HUDEP-2 (cell line): Measurements from ENCODE around the gene PDE1C.

Source experiments
- DNase-seq, 76 experiments: peaks; one replicate each; lab custom pipeline; 2025; ENCODE audit not compliant: unreplicated experiment in 76 of 76; lab: John Stamatoyannopoulos, UW

Gene PDE1C

GRCh38 chr7:31953432-31953831 is 116.8 kb downstream of the PDE1C start:
- DNase-seq: no peak

GRCh38 chr7:31950091-31950755 is 120.0 kb downstream of the PDE1C start:
- DNase-seq: peak in 2 of 76 experiments; percentile 7 to 10

- no peak for DNase-seq
Observed at GRCh38 chr7:31948029-31948428, 122.2 kb downstream of the PDE1C start.

GRCh38 chr7:31940167-31940566 is 130.0 kb downstream of the PDE1C start:
- DNase-seq: no peak

- DNase-seq: no peak
Observed at GRCh38 chr7:31939076-31939475, 131.1 kb downstream of the PDE1C start.

- no peak for DNase-seq
Observed at GRCh38 chr7:31938650-31939049, 131.6 kb downstream of the PDE1C start.

- no peak for DNase-seq
Observed at GRCh38 chr7:31937982-31938381, 132.2 kb downstream of the PDE1C start.

GRCh38 chr7:31935124-31936054 is 134.8 kb downstream of the PDE1C start:
- DNase-seq: no peak

- no peak for DNase-seq
Observed at GRCh38 chr7:31934551-31934950, 135.7 kb downstream of the PDE1C start.

GRCh38 chr7:31933481-31933880 is 136.7 kb downstream of the PDE1C start:
- no peak for DNase-seq

GRCh38 chr7:31926991-31927584 is 143.1 kb downstream of the PDE1C start:
- DNase-seq: no peak

- no peak for DNase-seq
Observed at GRCh38 chr7:31925753-31926454, 144.3 kb downstream of the PDE1C start.

- no peak for DNase-seq
Observed at GRCh38 chr7:31924251-31924650, 146.0 kb downstream of the PDE1C start.

- DNase-seq: no peak
Observed at GRCh38 chr7:31922848-31923247, 147.4 kb downstream of the PDE1C start.

GRCh38 chr7:31921047-31921446 is 149.2 kb downstream of the PDE1C start:
- DNase-seq: no peak

- DNase-seq: no peak
Observed at GRCh38 chr7:31919678-31920369, 150.4 kb downstream of the PDE1C start.

GRCh38 chr7:31918706-31919393 is 151.4 kb downstream of the PDE1C start:
- DNase-seq: no peak

GRCh38 chr7:31917256-31917655 is 153.0 kb downstream of the PDE1C start:
- DNase-seq: no peak

GRCh38 chr7:31910191-31910590 is 160.0 kb downstream of the PDE1C start:
- DNase-seq: no peak
